Natural killer cell (primary cell): ENCODE results near the gene EXOC6B. TPM values are rescaled to one million over a fixed set of nuclear protein-coding genes. Genes with fewer than 3 reads are reported as not detected.

ENCODE experiments used
- ATAC-seq, 3 donors: fragments of 150-1000 bp in 2 of 3; fragments of 200-7000 bp in 1 of 3; cut with Tn5 transposase; 1 replicate in 1 of 3; 2 replicates in 2 of 3; pipeline ENCODE4 v1.10.0; 2021; ENCODE audit warnings: mild to moderate bottlenecking in 2 of 3, moderate library complexity in 2 of 3
- DNase-seq, 2 donors: peaks; one replicate each; pipeline versions ENCODE4 v3.0.0 to v3.0.0-alpha.2; 2013 to 2021; ENCODE audit warnings: mixed read lengths in 1 of 2
- H3K27ac ChIP-seq: one replicate; pipeline ENCODE4 v1.5.1; 2013; ENCODE audit warnings: mild to moderate bottlenecking, low read length
- H3K27me3 ChIP-seq: one replicate; pipeline ENCODE4 v1.6.1; 2013; ENCODE audit warnings: low read length; ENCODE audit not compliant: control insufficient read depth, insufficient read depth
- H3K36me3 ChIP-seq: one replicate; pipeline ENCODE4 v1.6.1; 2013; ENCODE audit warnings: low read length; ENCODE audit not compliant: control insufficient read depth, insufficient read depth
- H3K4me1 ChIP-seq: one replicate; pipeline ENCODE4 v1.6.1; 2013; ENCODE audit warnings: low read length; ENCODE audit not compliant: control insufficient read depth, insufficient read depth
- H3K4me3 ChIP-seq: one replicate; pipeline ENCODE4 v1.5.1; 2013; ENCODE audit warnings: low read length
- H3K9me3 ChIP-seq: one replicate; pipeline ENCODE4 v1.6.1; 2013; ENCODE audit warnings: low read length; ENCODE audit not compliant: control insufficient read depth, insufficient read depth
- H3K27ac Mint-ChIP-seq, 2 donors: one replicate each; pipeline ENCODE4 v1.8.0; 2022; ENCODE audit warnings: mild to moderate bottlenecking in 2 of 2, mixed read lengths in 2 of 2, moderate library complexity in 1 of 2
- H3K27me3 Mint-ChIP-seq, 2 donors: one replicate each; pipeline ENCODE4 v1.8.0; 2022; ENCODE audit warnings: low read depth in 2 of 2, mixed read lengths in 2 of 2
- H3K36me3 Mint-ChIP-seq: one replicate; pipeline ENCODE4 v1.8.0; 2022; ENCODE audit warnings: mixed read lengths
- H3K4me1 Mint-ChIP-seq, 2 donors: one replicate each; pipeline ENCODE4 v1.8.0; 2022; ENCODE audit warnings: mixed read lengths in 2 of 2
- H3K4me3 Mint-ChIP-seq: one replicate; pipeline ENCODE4 v1.8.0; 2022; ENCODE audit warnings: mild to moderate bottlenecking, moderate library complexity, mixed read lengths
- H3K9me3 Mint-ChIP-seq, 2 donors: one replicate each; pipeline ENCODE4 v1.8.0; 2022; ENCODE audit warnings: mixed read lengths in 2 of 2
- WGBS: methylation state at CpG from one replicate; pipeline ENCODE4 v1.1.7; 2013; ENCODE audit warnings: missing lambda C conversion rate; ENCODE audit not compliant: insufficient coverage; 5-methylcytosine and 5-hydroxymethylcytosine counted together
- intact Hi-C: fragments of 100-400 bp; cut with micrococcal nuclease; formaldehyde crosslinking; loops from one replicate; pipeline ENCODE4 v1.14.2; 2022
- total RNA-seq, 4 donors: library from RNA; stranded (reverse); fragments of 120-200 nt in 1 of 4; gene quantifications; one replicate each; pipeline versions ENCODE4 v1.2.3 to v1.2.4, GENCODE V29; 2013 to 2022
- TF ChIP-seq, protein P1 (sequence below): fragments of 200-600 bp; IDR thresholded peaks from one replicate; pipeline ENCODE4 v1.8.0; 2022; ENCODE audit warnings: antibody characterized with exemption

The EXOC6B gene
- total RNA-seq, 3 donors from 2014 or later (not counting 1 experiment from before 2014, with no cell fraction given), result 16.6 to 17.2 (median 17.1) TPM

- Histone ChIP-seq H3K27me3 (peaks cover 42% of the 10 kb centered on the region), H3K4me1 (peaks cover 50% of the 10 kb centered on the region), H3K27ac (no peak overlapping the region), H3K4me3 (no peak overlapping the region), H3K36me3 (no peaks in the 10 kb centered on the region), H3K9me3 (no peaks in the 10 kb centered on the region)
- Mint-ChIP-seq H3K4me3 (peak overlapping the region; percentile 90), H3K36me3 (no peaks in the 10 kb centered on the region), H3K27ac (no peak overlapping the region), H3K27me3 (peaks cover 61 to 66% of the 10 kb centered on the region in 2 donors), H3K4me1 (peaks cover 35 to 43% of the 10 kb centered on the region in 2 donors), H3K9me3 (no peaks in the 10 kb centered on the region)
- DNase-seq (no peak), ATAC-seq (no peak)
- intact Hi-C loops, result no loop called here
- TF ChIP-seq, protein P1, sequence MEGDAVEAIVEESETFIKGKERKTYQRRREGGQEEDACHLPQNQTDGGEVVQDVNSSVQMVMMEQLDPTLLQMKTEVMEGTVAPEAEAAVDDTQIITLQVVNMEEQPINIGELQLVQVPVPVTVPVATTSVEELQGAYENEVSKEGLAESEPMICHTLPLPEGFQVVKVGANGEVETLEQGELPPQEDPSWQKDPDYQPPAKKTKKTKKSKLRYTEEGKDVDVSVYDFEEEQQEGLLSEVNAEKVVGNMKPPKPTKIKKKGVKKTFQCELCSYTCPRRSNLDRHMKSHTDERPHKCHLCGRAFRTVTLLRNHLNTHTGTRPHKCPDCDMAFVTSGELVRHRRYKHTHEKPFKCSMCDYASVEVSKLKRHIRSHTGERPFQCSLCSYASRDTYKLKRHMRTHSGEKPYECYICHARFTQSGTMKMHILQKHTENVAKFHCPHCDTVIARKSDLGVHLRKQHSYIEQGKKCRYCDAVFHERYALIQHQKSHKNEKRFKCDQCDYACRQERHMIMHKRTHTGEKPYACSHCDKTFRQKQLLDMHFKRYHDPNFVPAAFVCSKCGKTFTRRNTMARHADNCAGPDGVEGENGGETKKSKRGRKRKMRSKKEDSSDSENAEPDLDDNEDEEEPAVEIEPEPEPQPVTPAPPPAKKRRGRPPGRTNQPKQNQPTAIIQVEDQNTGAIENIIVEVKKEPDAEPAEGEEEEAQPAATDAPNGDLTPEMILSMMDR, result no peak
- 1% methylated on average over 60 of the region's 68 CpGs for WGBS
Observed at GRCh38 chr2:72148003-72148836, 677.6 kb downstream of the EXOC6B start.

GRCh38 chr2:72147303-72147971 is 678.4 kb downstream of the EXOC6B start, which contains the start of gene CYP26B1:
CYP26B1 (minus strand) TSS chr2:72147862; CDS start chr2:72147834, 28 bp downstream.
- Mint-ChIP-seq H3K27me3 (peaks cover 58 to 64% of the 10 kb centered on the region in 2 donors), H3K4me1 (peaks cover 35 to 43% of the 10 kb centered on the region in 2 donors), H3K9me3 (no peaks in the 10 kb centered on the region), H3K4me3 (peak within 1 kb of the TSS; percentile 90), H3K36me3 (no peaks in the 10 kb centered on the region), H3K27ac (no peak within 1 kb of the TSS)
- H3K36me3 ChIP-seq, result no peaks in the 10 kb centered on the region
- H3K27ac ChIP-seq, result no peak within 1 kb of the TSS
- TF ChIP-seq, protein P1, result no peak
- DNase-seq, result peak in 1 of 2 donors; percentile 15
- no peak within 1 kb of the TSS for H3K4me3 ChIP-seq
- H3K4me1 ChIP-seq, result peaks cover 50% of the 10 kb centered on the region
- intact Hi-C loops, result no loop called here
- ATAC-seq, result no peak
- 2% methylated on average over 69 of the region's 69 CpGs for WGBS
- no peaks in the 10 kb centered on the region for H3K9me3 ChIP-seq
- peaks cover 42% of the 10 kb centered on the region for H3K27me3 ChIP-seq

DNA sequence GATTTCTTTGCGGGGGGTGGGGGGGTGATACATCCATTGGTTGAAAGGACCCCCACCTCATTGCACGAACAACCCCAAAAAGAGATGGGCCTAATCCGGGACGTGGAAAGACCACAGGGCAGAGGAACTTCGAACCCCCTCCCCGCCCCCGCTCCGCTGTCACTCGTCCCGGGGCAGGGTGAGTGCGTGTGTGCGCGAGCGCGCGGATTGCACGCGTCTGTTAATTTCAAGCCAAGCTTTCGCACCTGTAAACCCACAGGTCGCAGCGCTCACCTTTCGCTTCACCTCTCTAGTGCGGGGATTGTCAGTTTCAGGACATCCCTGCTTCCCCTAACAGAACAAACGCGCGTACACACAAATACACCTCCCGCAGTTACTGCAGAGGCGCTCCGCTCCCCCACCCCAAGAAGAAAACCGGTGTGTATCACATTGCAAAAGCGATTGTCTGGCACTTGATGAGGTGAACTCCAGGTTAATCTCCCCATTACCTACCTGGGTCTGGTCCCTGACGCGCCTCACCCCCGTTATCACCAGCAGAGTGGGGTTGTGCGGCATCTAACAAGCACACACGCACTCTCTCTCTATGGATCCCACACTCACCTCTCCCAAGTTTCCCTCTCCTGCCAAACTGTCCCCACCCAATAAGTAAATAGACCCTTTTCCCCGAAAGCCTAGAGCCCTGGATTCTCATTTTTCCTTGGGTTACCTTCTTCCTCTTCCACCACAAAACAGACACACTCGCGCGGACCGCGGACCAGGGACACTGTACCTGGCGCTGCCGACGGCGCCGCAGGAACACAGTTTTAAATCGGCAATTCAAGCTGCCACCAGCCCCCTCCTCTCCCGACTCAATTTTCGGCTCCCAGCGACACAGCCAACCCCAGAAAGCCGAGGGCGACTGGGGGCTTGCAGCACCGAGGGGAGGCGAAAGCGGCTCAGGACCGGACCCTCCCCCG is 679.2 kb downstream of the EXOC6B start:
- Histone ChIP-seq H3K4me3 (no peak overlapping the region), H3K27me3 (peaks cover 42% of the 10 kb centered on the region), H3K27ac (no peak overlapping the region), H3K9me3 (no peaks in the 10 kb centered on the region), H3K4me1 (peaks cover 50% of the 10 kb centered on the region), H3K36me3 (no peaks in the 10 kb centered on the region)
- Mint-ChIP-seq H3K27ac (no peak overlapping the region), H3K4me1 (peaks cover 35 to 43% of the 10 kb centered on the region in 2 donors), H3K27me3 (peaks cover 61 to 62% of the 10 kb centered on the region in 2 donors), H3K36me3 (no peaks in the 10 kb centered on the region), H3K9me3 (no peaks in the 10 kb centered on the region), H3K4me3 (peak overlapping the region; percentile 57)
- DNase-seq (peak in 1 of 2 donors; percentile 9), ATAC-seq (no peak)
- intact Hi-C loops, result no loop called here
- TF ChIP-seq, protein P1, result no peak
- 13% methylated on average over 57 of the region's 58 CpGs for WGBS
